Stimulated activated CD4-positive, alpha-beta T cell treated with anti-CD3 and anti-CD28 coated beads, Interleukin-15, amount 100 ng/mL, for 1 hour (primary cell): ENCODE measurements around the gene TRAF1.
A peak's percentile ranks its signal among the peaks of the same experiment; 100 is the strongest.

Source experiments
- DNase-seq, 2 donors: peaks; one replicate each; pipeline ENCODE4 v3.0.0-alpha.2; 2020; ENCODE audit warnings: low read depth in 1 of 2, low spot score in 1 of 2

The TRAF1 gene

GRCh38 chr9:120941046-120941770, 14.6 kb upstream of the TRAF1 start:
- DNase-seq: no peak

GRCh38 chr9:120940573-120940972, 14.0 kb upstream of the TRAF1 start:
- no peak for DNase-seq

- no peak for DNase-seq
These were observed 12.3 kb upstream of the TRAF1 start for GRCh38 chr9:120938851-120939250.

GRCh38 chr9:120937596-120937995, 11.0 kb upstream of the TRAF1 start:
- DNase-seq: no peak

- DNase-seq: no peak
These were observed 10.5 kb upstream of the TRAF1 start for GRCh38 chr9:120937127-120937526.

- DNase-seq: no peak
These were observed 10.1 kb upstream of the TRAF1 start for GRCh38 chr9:120936764-120937122.

- peak; percentile 79 to 86 for DNase-seq
These were observed 9.6 kb upstream of the TRAF1 start for GRCh38 chr9:120936011-120936763.

- no peak for DNase-seq
These were observed 8.8 kb upstream of the TRAF1 start for GRCh38 chr9:120935383-120935857.

- no peak for DNase-seq
These were observed 7.7 kb upstream of the TRAF1 start for GRCh38 chr9:120934281-120934680.

GRCh38 chr9:120933310-120934055, 6.9 kb upstream of the TRAF1 start:
- no peak for DNase-seq

GRCh38 chr9:120932086-120932823, 5.7 kb upstream of the TRAF1 start:
- no peak for DNase-seq

- DNase-seq: no peak
These were observed 4.9 kb upstream of the TRAF1 start for GRCh38 chr9:120931231-120932085.

GRCh38 chr9:120929229-120929791, 2.7 kb upstream of the TRAF1 start:
- no peak for DNase-seq

- DNase-seq: peak; percentile 59 to 63
These were observed 2.1 kb upstream of the TRAF1 start for GRCh38 chr9:120928483-120929228.

GRCh38 chr9:120928015-120928482, 1.5 kb upstream of the TRAF1 start:
- no peak for DNase-seq

- DNase-seq: no peak
These were observed 846 bp upstream of the TRAF1 start for GRCh38 chr9:120927269-120928014.

GRCh38 chr9:120925535-120926396, 830 bp downstream of the TRAF1 start:
- DNase-seq: peak; percentile 59 to 61
